Stimulated activated effector memory CD8-positive, alpha-beta T cell treated with anti-CD3 and anti-CD28 coated beads, Interleukin-12 subunit alpha, Interleukin-12 subunit beta, amount 100 ng/mL, for 72 hours (primary cell): ENCODE results near the gene FOXJ2.
"Not testable (repeated sequence)": the region's sequence is repeated elsewhere in the genome, so short reads cannot be mapped to it uniquely, and the experiment has no call there.

ENCODE experiments used
- ATAC-seq: fragments of 150-1000 bp; cut with Tn5 transposase; 2 replicates; pipeline ENCODE4 v1.10.0; 2021
- DNase-seq, 2 donors: peaks; one replicate each; pipeline ENCODE4 v3.0.0; 2021 to 2022; ENCODE audit warnings: low spot score in 2 of 2
- H3K27ac Mint-ChIP-seq: one replicate; pipeline ENCODE4 v1.8.0; 2022; ENCODE audit warnings: mild to moderate bottlenecking, mixed read lengths
- H3K36me3 Mint-ChIP-seq: one replicate; pipeline ENCODE4 v1.8.0; 2022; ENCODE audit warnings: mild to moderate bottlenecking, mixed read lengths
- H3K4me1 Mint-ChIP-seq: one replicate; pipeline ENCODE4 v1.8.0; 2022; ENCODE audit warnings: mixed read lengths
- H3K4me3 Mint-ChIP-seq: one replicate; pipeline ENCODE4 v1.8.0; 2022; ENCODE audit warnings: mild to moderate bottlenecking, mixed read lengths
- H3K9me3 Mint-ChIP-seq: one replicate; pipeline ENCODE4 v1.8.0; 2022; ENCODE audit warnings: mixed read lengths

The FOXJ2 gene

GRCh38 chr12:8071820-8072219, 39.3 kb downstream of the FOXJ2 start:
- not testable (repeated sequence) for ATAC-seq, H3K36me3 Mint-ChIP-seq, DNase-seq, H3K4me1 Mint-ChIP-seq, H3K4me3 Mint-ChIP-seq, H3K9me3 Mint-ChIP-seq, H3K27ac Mint-ChIP-seq

GRCh38 chr12:8075935-8076334, 43.4 kb downstream of the FOXJ2 start:
- Mint-ChIP-seq H3K4me3 (no peak overlapping the region), H3K27ac (no peak overlapping the region), H3K4me1 (peaks cover 15% of the 10 kb centered on the region), H3K36me3 (no peaks in the 10 kb centered on the region), H3K9me3 (no peaks in the 10 kb centered on the region)
- ATAC-seq: no peak
- DNase-seq: no peak

GRCh38 chr12:8076366-8076765, 43.9 kb downstream of the FOXJ2 start:
- Mint-ChIP-seq H3K4me1 (peaks cover 15% of the 10 kb centered on the region), H3K36me3 (peaks cover 3% of the 10 kb centered on the region), H3K27ac (no peak overlapping the region), H3K9me3 (no peaks in the 10 kb centered on the region), H3K4me3 (no peak overlapping the region)
- ATAC-seq (no peak), DNase-seq (no peak)

- H3K36me3 Mint-ChIP-seq: peaks cover 12% of the 10 kb centered on the region
- no peaks in the 10 kb centered on the region for H3K9me3 Mint-ChIP-seq
- no peak overlapping the region for H3K4me3 Mint-ChIP-seq
- no peak overlapping the region for H3K27ac Mint-ChIP-seq
- H3K4me1 Mint-ChIP-seq: peaks cover 15% of the 10 kb centered on the region
- no peak for ATAC-seq
- no peak for DNase-seq
Measured at GRCh38 chr12:8077207-8077606, 44.7 kb downstream of the FOXJ2 start.

GRCh38 chr12:8078398-8078797, 45.9 kb downstream of the FOXJ2 start:
- peak in 1 of 2 donors; percentile 65 for DNase-seq
- H3K27ac Mint-ChIP-seq: peak overlapping the region; percentile 93
- peak; percentile 45 for ATAC-seq
- no peaks in the 10 kb centered on the region for H3K9me3 Mint-ChIP-seq
- peaks cover 18% of the 10 kb centered on the region for H3K36me3 Mint-ChIP-seq
- no peak overlapping the region for H3K4me3 Mint-ChIP-seq
- peaks cover 22% of the 10 kb centered on the region for H3K4me1 Mint-ChIP-seq

- Mint-ChIP-seq H3K4me3 (peak overlapping the region; percentile 4), H3K9me3 (no peaks in the 10 kb centered on the region), H3K36me3 (peaks cover 20% of the 10 kb centered on the region), H3K27ac (peak overlapping the region; percentile 93), H3K4me1 (peaks cover 26% of the 10 kb centered on the region)
- no peak for DNase-seq
- ATAC-seq: no peak
Measured at GRCh38 chr12:8078916-8079315, 46.4 kb downstream of the FOXJ2 start.

- H3K36me3 Mint-ChIP-seq: peaks cover 32% of the 10 kb centered on the region
- H3K4me3 Mint-ChIP-seq: peak overlapping the region; percentile 88
- no peaks in the 10 kb centered on the region for H3K9me3 Mint-ChIP-seq
- peak overlapping the region; percentile 93 for H3K27ac Mint-ChIP-seq
- ATAC-seq (no peak), DNase-seq (no peak)
- H3K4me1 Mint-ChIP-seq: peaks cover 38% of the 10 kb centered on the region
Measured at GRCh38 chr12:8080120-8080519, 47.6 kb downstream of the FOXJ2 start.

- Mint-ChIP-seq H3K27ac (peak overlapping the region; percentile 93), H3K4me1 (peaks cover 42% of the 10 kb centered on the region), H3K9me3 (no peaks in the 10 kb centered on the region), H3K36me3 (peaks cover 42% of the 10 kb centered on the region), H3K4me3 (peak overlapping the region; percentile 88)
- peak in 1 of 2 donors; percentile 16 for DNase-seq
- peak; percentile 34 for ATAC-seq
Measured at GRCh38 chr12:8081251-8081920, 48.9 kb downstream of the FOXJ2 start.

- Mint-ChIP-seq H3K36me3 (peaks cover 51% of the 10 kb centered on the region), H3K9me3 (no peaks in the 10 kb centered on the region), H3K4me1 (peaks cover 44% of the 10 kb centered on the region), H3K27ac (peak overlapping the region; percentile 93), H3K4me3 (peak overlapping the region; percentile 88)
- ATAC-seq: no peak
- no peak for DNase-seq
Measured at GRCh38 chr12:8082808-8083100, 50.2 kb downstream of the FOXJ2 start.

GRCh38 chr12:8084351-8084750, 51.8 kb downstream of the FOXJ2 start:
- Mint-ChIP-seq H3K4me1 (peaks cover 53% of the 10 kb centered on the region), H3K27ac (peak overlapping the region; percentile 93), H3K4me3 (peak overlapping the region; percentile 88), H3K36me3 (peaks cover 64% of the 10 kb centered on the region)
- H3K9me3 Mint-ChIP-seq, ATAC-seq: not testable (repeated sequence)
- peak in 1 of 2 donors; percentile 55 for DNase-seq

- peaks cover 43% of the 10 kb centered on the region for H3K4me1 Mint-ChIP-seq
- no peak for DNase-seq
Measured at GRCh38 chr12:8087666-8088065, 55.1 kb downstream of the FOXJ2 start.

GRCh38 chr12:8088574-8088973, 56.1 kb downstream of the FOXJ2 start:
- ATAC-seq (peak; percentile 93), DNase-seq (peak in 1 of 2 donors; percentile 57)
- Mint-ChIP-seq H3K27ac (peak overlapping the region; percentile 92), H3K4me3 (peak overlapping the region; percentile 64), H3K9me3 (no peaks in the 10 kb centered on the region), H3K36me3 (peaks cover 87% of the 10 kb centered on the region), H3K4me1 (peaks cover 36% of the 10 kb centered on the region)

More at GRCh38 chr12:8087666-8088065, 55.1 kb downstream of the FOXJ2 start:
- H3K4me3 Mint-ChIP-seq: peak overlapping the region; percentile 64
- no peak for ATAC-seq
- peaks cover 81% of the 10 kb centered on the region for H3K36me3 Mint-ChIP-seq
- no peaks in the 10 kb centered on the region for H3K9me3 Mint-ChIP-seq
- peak overlapping the region; percentile 92 for H3K27ac Mint-ChIP-seq

GRCh38 chr12:8089277-8089676, 56.8 kb downstream of the FOXJ2 start:
- not testable (repeated sequence) for H3K9me3 Mint-ChIP-seq, ATAC-seq, DNase-seq
- Mint-ChIP-seq H3K36me3 (peaks cover 89% of the 10 kb centered on the region), H3K4me3 (peak overlapping the region; percentile 64), H3K4me1 (peaks cover 29% of the 10 kb centered on the region), H3K27ac (peak overlapping the region; percentile 92)

GRCh38 chr12:8089716-8090115, 57.2 kb downstream of the FOXJ2 start:
- peaks cover 25% of the 10 kb centered on the region for H3K4me1 Mint-ChIP-seq
- no peak overlapping the region for H3K4me3 Mint-ChIP-seq
- ATAC-seq (no peak), DNase-seq (no peak)
- H3K27ac Mint-ChIP-seq: peak overlapping the region; percentile 92
- H3K9me3 Mint-ChIP-seq: no peaks in the 10 kb centered on the region
- peaks cover 89% of the 10 kb centered on the region for H3K36me3 Mint-ChIP-seq

GRCh38 chr12:8093291-8093690, 60.8 kb downstream of the FOXJ2 start:
- DNase-seq: no peak
- Mint-ChIP-seq H3K27ac (peak overlapping the region; percentile 51), H3K36me3 (peaks cover 100% of the 10 kb centered on the region), H3K9me3 (no peaks in the 10 kb centered on the region), H3K4me1 (peaks cover 9% of the 10 kb centered on the region), H3K4me3 (no peak overlapping the region)
- ATAC-seq: no peak

GRCh38 chr12:8096281-8096915, 63.9 kb downstream of the FOXJ2 start:
- H3K27ac Mint-ChIP-seq: no peak overlapping the region
- no peak for ATAC-seq
- H3K9me3 Mint-ChIP-seq: no peaks in the 10 kb centered on the region
- no peak overlapping the region for H3K4me3 Mint-ChIP-seq
- H3K36me3 Mint-ChIP-seq: peaks cover 98% of the 10 kb centered on the region
- no peak for DNase-seq
- peaks cover 4% of the 10 kb centered on the region for H3K4me1 Mint-ChIP-seq
